Panc1 (cell line): ENCODE data around the gene ZCCHC7.

ENCODE experiments used
- CTCF ChIP-seq: fragments of 450-650 bp; IDR thresholded peaks from 2 replicates; pipeline ENCODE4 v1.5.1; 2017; ENCODE audit warnings: mild to moderate bottlenecking
- POLR2AphosphoS5 ChIP-seq: IDR thresholded peaks from 2 replicates; pipeline ENCODE4 v1.6.1; 2012; ENCODE audit warnings: mild to moderate bottlenecking, low read depth, low read length, moderate library complexity
- SIN3A ChIP-seq: IDR thresholded peaks from 2 replicates; pipeline ENCODE4 v1.6.1; 2012; ENCODE audit warnings: low read depth, mild to moderate bottlenecking, low read length, moderate library complexity, borderline replicate concordance; ENCODE audit not compliant: insufficient read depth

DNA sequence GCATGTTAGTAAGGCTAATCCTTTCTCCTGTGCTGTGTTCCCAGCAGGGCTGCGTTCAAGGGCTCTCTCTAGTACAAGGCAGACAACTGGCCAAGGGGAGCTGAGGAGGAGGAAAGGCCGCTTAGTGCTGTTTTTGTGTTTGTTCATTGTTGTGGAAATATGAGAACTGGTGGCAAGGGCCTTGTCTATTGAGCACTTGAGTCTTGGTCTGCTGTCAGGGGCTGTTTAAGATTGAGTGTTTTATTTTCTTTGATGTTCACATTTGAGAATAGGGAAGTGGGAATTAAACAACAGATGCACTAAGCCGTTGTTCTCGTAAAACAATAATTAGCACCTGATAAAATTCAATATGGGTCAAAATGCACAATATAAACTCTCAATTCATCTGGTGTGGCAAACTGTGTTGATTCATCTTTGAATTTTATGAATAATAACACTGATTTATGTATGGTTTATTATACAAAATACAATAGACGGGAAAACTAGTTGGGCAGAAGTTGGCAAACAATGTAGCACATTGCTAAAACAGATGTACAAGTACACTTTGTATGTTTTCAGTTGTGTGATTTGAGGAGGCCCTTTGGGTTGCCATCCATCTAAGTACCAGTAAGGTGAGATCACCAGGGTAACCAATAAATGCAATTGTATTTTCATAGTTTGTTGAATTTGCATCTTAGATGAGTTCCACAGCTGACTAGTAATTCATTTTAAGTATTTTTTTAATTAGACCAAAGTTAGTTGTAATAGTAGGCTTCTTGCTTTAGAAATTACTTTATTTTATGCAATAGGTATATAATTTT, 204.5 kb downstream of the ZCCHC7 start:
- TF ChIP-seq POLR2AphosphoS5, result no peak
- TF ChIP-seq CTCF, result no peak
- TF ChIP-seq SIN3A, result no peak
